ENCODE results near the gene CKAP4. TPM values are rescaled to one million over a fixed set of nuclear protein-coding genes. Genes with fewer than 3 reads are reported as not detected.

The CKAP4 gene
- total and polyA plus RNA-seq, 4 donors: 13.1 to 28.0 (median 25.2) TPM

GRCh38 chr12:106240821-106241220 lies 7.0 kb downstream of the CKAP4 start:
- Histone ChIP-seq H3K9ac (ENCODE audit: low read depth in 1 of 2, low read length in 2 of 2) (no peak overlapping the region), H3K4me3 (ENCODE audit: low read depth in 1 of 3, low read length in 3 of 3) (no peak overlapping the region), H3K27ac (ENCODE audit: low read depth in 1 of 2, low read length in 2 of 2) (no peak overlapping the region), H3K9me3 (ENCODE audit: control insufficient read depth in 4 of 4, low read length in 3 of 4) (no peaks in the 10 kb centered on the region), H3K4me1 (ENCODE audit: control insufficient read depth in 4 of 4, insufficient read depth in 4 of 4, low read length in 3 of 4) (peaks cover under 1 to 5% (median 3%) of the 10 kb centered on the region in 4 donors), H3K27me3 (ENCODE audit: control insufficient read depth in 4 of 4, insufficient read depth in 4 of 4, low read length in 3 of 4) (no peaks in the 10 kb centered on the region), H3K36me3 (ENCODE audit: control insufficient read depth in 4 of 4, insufficient read depth in 3 of 4, low read depth in 1 of 4, low read length in 3 of 4) (peaks cover 12 to 26% (median 21%) of the 10 kb centered on the region in 4 donors)
- no peak for TF ChIP-seq REST (IDR thresholded peaks at IDR 0.05)
- TF ChIP-seq EGR1 (IDR thresholded peaks at IDR 0.05; ENCODE audit: low read depth in 2 of 2): no peak
- TF ChIP-seq YY1 (IDR thresholded peaks at IDR 0.05): no peak
- no peak for TF ChIP-seq JUND (IDR thresholded peaks at IDR 0.05)
- TF ChIP-seq HNF4A (conservative IDR thresholded peaks at IDR 0.05): no peak
- TF ChIP-seq, protein P1, sequence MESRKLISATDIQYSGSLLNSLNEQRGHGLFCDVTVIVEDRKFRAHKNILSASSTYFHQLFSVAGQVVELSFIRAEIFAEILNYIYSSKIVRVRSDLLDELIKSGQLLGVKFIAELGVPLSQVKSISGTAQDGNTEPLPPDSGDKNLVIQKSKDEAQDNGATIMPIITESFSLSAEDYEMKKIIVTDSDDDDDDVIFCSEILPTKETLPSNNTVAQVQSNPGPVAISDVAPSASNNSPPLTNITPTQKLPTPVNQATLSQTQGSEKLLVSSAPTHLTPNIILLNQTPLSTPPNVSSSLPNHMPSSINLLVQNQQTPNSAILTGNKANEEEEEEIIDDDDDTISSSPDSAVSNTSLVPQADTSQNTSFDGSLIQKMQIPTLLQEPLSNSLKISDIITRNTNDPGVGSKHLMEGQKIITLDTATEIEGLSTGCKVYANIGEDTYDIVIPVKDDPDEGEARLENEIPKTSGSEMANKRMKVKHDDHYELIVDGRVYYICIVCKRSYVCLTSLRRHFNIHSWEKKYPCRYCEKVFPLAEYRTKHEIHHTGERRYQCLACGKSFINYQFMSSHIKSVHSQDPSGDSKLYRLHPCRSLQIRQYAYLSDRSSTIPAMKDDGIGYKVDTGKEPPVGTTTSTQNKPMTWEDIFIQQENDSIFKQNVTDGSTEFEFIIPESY (IDR thresholded peaks at IDR 0.05): no peak
- no peak for TF ChIP-seq FOXA1 (IDR thresholded peaks at IDR 0.05)
- DNase-seq (ENCODE audit: low spot score): no peak

- H3K9me3 ChIP-seq (ENCODE audit: control insufficient read depth in 4 of 4, low read length in 3 of 4): no peaks in the 10 kb centered on the region
- WGBS: 98% methylated on average over 12 of the region's 12 CpGs
- no peak overlapping the region for H3K9ac ChIP-seq (ENCODE audit: low read depth in 1 of 2, low read length in 2 of 2)
- no peak overlapping the region for H3K4me3 ChIP-seq (ENCODE audit: low read depth in 1 of 3, low read length in 3 of 3)
- DNase-seq (ENCODE audit: low spot score): peak; percentile 17
- H3K27ac ChIP-seq (ENCODE audit: low read depth in 1 of 2, low read length in 2 of 2): no peak overlapping the region
- TF ChIP-seq, protein P1 (IDR thresholded peaks at IDR 0.05): no peak
- TF ChIP-seq YY1 (IDR thresholded peaks at IDR 0.05) (no peak), RXRA (IDR thresholded peaks at IDR 0.05) (no peak), SP1 (IDR thresholded peaks at IDR 0.05) (no peak), MAX (IDR thresholded peaks at IDR 0.05) (no peak), REST (IDR thresholded peaks at IDR 0.05) (no peak), FOXA2 (IDR thresholded peaks at IDR 0.05) (no peak), RAD21 (IDR thresholded peaks at IDR 0.05) (no peak), FOXA1 (IDR thresholded peaks at IDR 0.05) (no peak), ATF3 (IDR thresholded peaks at IDR 0.05) (no peak), TAF1 (conservative IDR thresholded peaks at IDR 0.05) (no peak), GABPA (IDR thresholded peaks at IDR 0.05 in 1 of 2, conservative IDR thresholded peaks at IDR 0.05 in 1 of 2) (no peak), HNF4A (conservative IDR thresholded peaks at IDR 0.05) (no peak), NR2F2 (IDR thresholded peaks at IDR 0.05) (no peak)
- TF ChIP-seq, protein P2, sequence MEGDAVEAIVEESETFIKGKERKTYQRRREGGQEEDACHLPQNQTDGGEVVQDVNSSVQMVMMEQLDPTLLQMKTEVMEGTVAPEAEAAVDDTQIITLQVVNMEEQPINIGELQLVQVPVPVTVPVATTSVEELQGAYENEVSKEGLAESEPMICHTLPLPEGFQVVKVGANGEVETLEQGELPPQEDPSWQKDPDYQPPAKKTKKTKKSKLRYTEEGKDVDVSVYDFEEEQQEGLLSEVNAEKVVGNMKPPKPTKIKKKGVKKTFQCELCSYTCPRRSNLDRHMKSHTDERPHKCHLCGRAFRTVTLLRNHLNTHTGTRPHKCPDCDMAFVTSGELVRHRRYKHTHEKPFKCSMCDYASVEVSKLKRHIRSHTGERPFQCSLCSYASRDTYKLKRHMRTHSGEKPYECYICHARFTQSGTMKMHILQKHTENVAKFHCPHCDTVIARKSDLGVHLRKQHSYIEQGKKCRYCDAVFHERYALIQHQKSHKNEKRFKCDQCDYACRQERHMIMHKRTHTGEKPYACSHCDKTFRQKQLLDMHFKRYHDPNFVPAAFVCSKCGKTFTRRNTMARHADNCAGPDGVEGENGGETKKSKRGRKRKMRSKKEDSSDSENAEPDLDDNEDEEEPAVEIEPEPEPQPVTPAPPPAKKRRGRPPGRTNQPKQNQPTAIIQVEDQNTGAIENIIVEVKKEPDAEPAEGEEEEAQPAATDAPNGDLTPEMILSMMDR (IDR thresholded peaks at IDR 0.05; ENCODE audit: low read depth, low read length, missing input control): no peak
- peaks cover 12 to 26% (median 21%) of the 10 kb centered on the region in 4 donors for H3K36me3 ChIP-seq (ENCODE audit: control insufficient read depth in 4 of 4, insufficient read depth in 3 of 4, low read depth in 1 of 4, low read length in 3 of 4)
- H3K4me1 ChIP-seq (ENCODE audit: control insufficient read depth in 4 of 4, insufficient read depth in 4 of 4, low read length in 3 of 4): peaks cover 0 to 2% (median 0%) of the 10 kb centered on the region in 4 donors
- H3K27me3 ChIP-seq (ENCODE audit: control insufficient read depth in 4 of 4, insufficient read depth in 4 of 4, low read length in 3 of 4): no peaks in the 10 kb centered on the region
Measured at GRCh38 chr12:106239951-106240335, 7.9 kb downstream of the CKAP4 start.
